GM19328 (cell line): Measurements from ENCODE around the gene SEMA3C.

ENCODE experiments used
- ATAC-seq: cut with Tn5 transposase; IDR thresholded peaks from one replicate; pipeline ENCODE4 v1.9.1; 2021; ENCODE audit warnings: mild to moderate bottlenecking, moderate library complexity; ENCODE audit not compliant: unreplicated experiment

SEMA3C gene

GRCh38 chr7:80785276-80785675 is 133.6 kb downstream of the SEMA3C start:
- ATAC-seq = no peak

- ATAC-seq = no peak
Measured at GRCh38 chr7:80783678-80784327, 135.0 kb downstream of the SEMA3C start.

GRCh38 chr7:80783186-80783677 is 135.6 kb downstream of the SEMA3C start:
- ATAC-seq = no peak

GRCh38 chr7:80781561-80781979 is 137.3 kb downstream of the SEMA3C start:
- ATAC-seq = no peak

- no peak for ATAC-seq
Measured at GRCh38 chr7:80781146-80781545, 137.7 kb downstream of the SEMA3C start.

- no peak for ATAC-seq
Measured at GRCh38 chr7:80779456-80779855, 139.4 kb downstream of the SEMA3C start.

- ATAC-seq = no peak
Measured at GRCh38 chr7:80775897-80776296, 143.0 kb downstream of the SEMA3C start.

GRCh38 chr7:80775482-80775881 is 143.4 kb downstream of the SEMA3C start:
- ATAC-seq = no peak

GRCh38 chr7:80774843-80775242 is 144.0 kb downstream of the SEMA3C start:
- ATAC-seq = no peak

- no peak for ATAC-seq
Measured at GRCh38 chr7:80773787-80774508, 144.9 kb downstream of the SEMA3C start.

- no peak for ATAC-seq
Measured at GRCh38 chr7:80772347-80772993, 146.4 kb downstream of the SEMA3C start.

- ATAC-seq = no peak
Measured at GRCh38 chr7:80771523-80771922, 147.3 kb downstream of the SEMA3C start.

GRCh38 chr7:80770675-80771081 is 148.2 kb downstream of the SEMA3C start:
- ATAC-seq = no peak

- ATAC-seq = no peak
Measured at GRCh38 chr7:80770061-80770460, 148.8 kb downstream of the SEMA3C start.

GRCh38 chr7:80768756-80769155 is 150.1 kb downstream of the SEMA3C start:
- no peak for ATAC-seq

- ATAC-seq = no peak
Measured at GRCh38 chr7:80767654-80768053, 151.2 kb downstream of the SEMA3C start.

GRCh38 chr7:80766724-80767123 is 152.1 kb downstream of the SEMA3C start:
- no peak for ATAC-seq

- ATAC-seq = no peak
Measured at GRCh38 chr7:80764132-80764531, 154.7 kb downstream of the SEMA3C start.

- ATAC-seq = no peak
Measured at GRCh38 chr7:80763704-80764103, 155.1 kb downstream of the SEMA3C start.

- no peak for ATAC-seq
Measured at GRCh38 chr7:80763289-80763688, 155.6 kb downstream of the SEMA3C start.

GRCh38 chr7:80760292-80760691 is 158.6 kb downstream of the SEMA3C start:
- no peak for ATAC-seq
